Spleen (tissue), 7 donors: ENCODE measurements around the gene GIGYF2.

Experiments used
- POLR2A ChIP-seq, 3 donors: fragments of 450-650 bp; IDR thresholded peaks; one replicate each; pipeline ENCODE4 v1.5.1; 2017; ENCODE audit warnings: antibody characterized with exemption in 3 of 3, mild to moderate bottlenecking in 1 of 3
- POLR2AphosphoS5 ChIP-seq, 3 donors: sonication (generic); formaldehyde crosslinking; IDR thresholded peaks; one replicate each; pipeline ENCODE4 v1.5.1; 2017; ENCODE audit warnings: antibody characterized with exemption in 3 of 3
- TF ChIP-seq, protein P1 (sequence below), 11 experiments: fragments of 200-600 bp in 7 of 11; fragments of 450-650 bp in 4 of 11; sonication (generic) in 4 of 11; IDR thresholded peaks in 8 of 11; conservative IDR thresholded peaks in 3 of 11; 1 replicate in 7 of 11; 2 replicates in 4 of 11; pipeline versions ENCODE4 v1.4.0 to v1.8.0; 2016 to 2021; ENCODE audit warnings: antibody characterized with exemption in 11 of 11, inconsistent platforms in 4 of 11, mild to moderate bottlenecking in 1 of 11
- donor health status: DM: no; HTN: no; CAD: no; lungs with moderate emphysema.
- donor health status: DM: no; HTN: no; CAD: no.
- donor health status: DM: no; HTN: no; CAD: no.

DNA sequence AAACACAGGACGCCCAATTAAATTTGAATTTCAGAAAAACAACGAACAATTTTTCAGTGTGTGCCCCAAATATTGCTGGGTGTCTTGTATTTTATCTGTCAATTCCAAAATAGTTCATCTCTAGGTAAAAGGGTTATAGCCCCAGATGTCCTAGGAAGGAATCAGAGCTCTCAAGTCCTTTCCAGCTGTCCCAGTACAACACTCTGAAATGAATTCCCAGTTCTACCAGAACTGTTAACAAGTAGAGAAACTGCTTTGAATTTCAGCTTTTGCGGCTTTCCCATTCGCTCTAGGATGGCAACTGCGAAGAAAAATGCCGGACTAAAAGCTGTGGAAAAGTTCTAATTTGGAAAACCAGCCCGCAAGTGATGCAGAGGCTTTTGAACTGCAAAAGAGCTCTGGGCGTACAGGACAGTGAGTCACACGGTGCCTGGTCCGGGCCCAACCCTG lies 497 bp upstream of the GIGYF2 start:
- TF ChIP-seq, protein P1, sequence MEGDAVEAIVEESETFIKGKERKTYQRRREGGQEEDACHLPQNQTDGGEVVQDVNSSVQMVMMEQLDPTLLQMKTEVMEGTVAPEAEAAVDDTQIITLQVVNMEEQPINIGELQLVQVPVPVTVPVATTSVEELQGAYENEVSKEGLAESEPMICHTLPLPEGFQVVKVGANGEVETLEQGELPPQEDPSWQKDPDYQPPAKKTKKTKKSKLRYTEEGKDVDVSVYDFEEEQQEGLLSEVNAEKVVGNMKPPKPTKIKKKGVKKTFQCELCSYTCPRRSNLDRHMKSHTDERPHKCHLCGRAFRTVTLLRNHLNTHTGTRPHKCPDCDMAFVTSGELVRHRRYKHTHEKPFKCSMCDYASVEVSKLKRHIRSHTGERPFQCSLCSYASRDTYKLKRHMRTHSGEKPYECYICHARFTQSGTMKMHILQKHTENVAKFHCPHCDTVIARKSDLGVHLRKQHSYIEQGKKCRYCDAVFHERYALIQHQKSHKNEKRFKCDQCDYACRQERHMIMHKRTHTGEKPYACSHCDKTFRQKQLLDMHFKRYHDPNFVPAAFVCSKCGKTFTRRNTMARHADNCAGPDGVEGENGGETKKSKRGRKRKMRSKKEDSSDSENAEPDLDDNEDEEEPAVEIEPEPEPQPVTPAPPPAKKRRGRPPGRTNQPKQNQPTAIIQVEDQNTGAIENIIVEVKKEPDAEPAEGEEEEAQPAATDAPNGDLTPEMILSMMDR (IDR thresholded peaks at IDR 0.05 in 8 of 11, conservative IDR thresholded peaks at IDR 0.05 in 3 of 11) = no peak
- no peak for TF ChIP-seq POLR2A (IDR thresholded peaks at IDR 0.05)
- no peak for TF ChIP-seq POLR2AphosphoS5 (IDR thresholded peaks at IDR 0.05)
